Stimulated activated naive CD4-positive, alpha-beta T cell treated with Interleukin-2 at 50 U/mL for 16 hours (primary cell): Measurements from ENCODE around the gene NEURL1B.
"Not testable (repeated sequence)": the region's sequence is repeated elsewhere in the genome, so short reads cannot be mapped to it uniquely, and the experiment has no call there.

Source experiments
- DNase-seq: peaks from one replicate; lab custom pipeline; 2025; lab: John Stamatoyannopoulos, UW

Gene NEURL1B

GRCh38 chr5:172657524-172658233 is 16.6 kb downstream of the NEURL1B start:
- not testable (repeated sequence) for DNase-seq

GRCh38 chr5:172658391-172658790 is 17.3 kb downstream of the NEURL1B start:
- DNase-seq, result no peak

GRCh38 chr5:172658961-172659501 is 18.0 kb downstream of the NEURL1B start:
- no peak for DNase-seq

GRCh38 chr5:172659570-172659908 is 18.5 kb downstream of the NEURL1B start:
- DNase-seq, result no peak

GRCh38 chr5:172659909-172660628 is 19.0 kb downstream of the NEURL1B start:
- DNase-seq, result no peak

GRCh38 chr5:172660974-172661373 is 19.9 kb downstream of the NEURL1B start:
- DNase-seq, result no peak

GRCh38 chr5:172661526-172661925 is 20.5 kb downstream of the NEURL1B start:
- DNase-seq, result no peak

GRCh38 chr5:172662596-172662995 is 21.5 kb downstream of the NEURL1B start:
- no peak for DNase-seq

GRCh38 chr5:172664018-172664417 is 23.0 kb downstream of the NEURL1B start:
- DNase-seq, result no peak

GRCh38 chr5:172664681-172665541 is 23.8 kb downstream of the NEURL1B start:
- DNase-seq, result no peak

- no peak for DNase-seq
These were observed 25.2 kb downstream of the NEURL1B start for GRCh38 chr5:172666251-172666650.

GRCh38 chr5:172667786-172668593 is 26.9 kb downstream of the NEURL1B start:
- DNase-seq, result no peak

- DNase-seq, result no peak
These were observed 27.6 kb downstream of the NEURL1B start for GRCh38 chr5:172668594-172669071.

GRCh38 chr5:172669386-172670004 is 28.4 kb downstream of the NEURL1B start:
- DNase-seq, result no peak

- DNase-seq, result no peak
These were observed 28.9 kb downstream of the NEURL1B start for GRCh38 chr5:172670005-172670402.

GRCh38 chr5:172670444-172670843 is 29.4 kb downstream of the NEURL1B start:
- DNase-seq, result no peak

- no peak for DNase-seq
These were observed 30.0 kb downstream of the NEURL1B start for GRCh38 chr5:172671091-172671490.

- no peak for DNase-seq
These were observed 31.6 kb downstream of the NEURL1B start for GRCh38 chr5:172672681-172673080.

- DNase-seq, result no peak
These were observed 33.1 kb downstream of the NEURL1B start for GRCh38 chr5:172674155-172674554.

GRCh38 chr5:172676914-172677475 is 35.9 kb downstream of the NEURL1B start:
- DNase-seq, result no peak
